HG02870 (cell line): ENCODE results near the gene RAB19.
A peak's percentile ranks its signal among the peaks of the same experiment; 100 is the strongest.

Experiments used
- ATAC-seq: cut with Tn5 transposase; IDR thresholded peaks from one replicate; pipeline ENCODE4 v1.9.1; 2021; ENCODE audit warnings: mild to moderate bottlenecking, moderate library complexity; ENCODE audit not compliant: unreplicated experiment

Gene RAB19

GRCh38 chr7:140403878-140404564, at the start of gene RAB19:
TSS of gene RAB19 (plus strand) at chr7:140404058. CDS start at chr7:140407647, 3,589 bp downstream.
- ATAC-seq = no peak

- no peak for ATAC-seq
These were observed 45.8 kb upstream of the RAB19 start for GRCh38 chr7:140358024-140358411.

- no peak for ATAC-seq
These were observed 45.3 kb upstream of the RAB19 start for GRCh38 chr7:140358412-140359051.

- ATAC-seq = no peak
These were observed 43.1 kb upstream of the RAB19 start for GRCh38 chr7:140360697-140361229.

- ATAC-seq = no peak
These were observed 39.0 kb upstream of the RAB19 start for GRCh38 chr7:140364819-140365218.

- no peak for ATAC-seq
These were observed 36.3 kb upstream of the RAB19 start for GRCh38 chr7:140367528-140367927.

GRCh38 chr7:140369294-140369693, 34.6 kb upstream of the RAB19 start:
- no peak for ATAC-seq

GRCh38 chr7:140375323-140375722, 28.5 kb upstream of the RAB19 start:
- ATAC-seq = no peak

GRCh38 chr7:140375892-140376730, 27.7 kb upstream of the RAB19 start:
- ATAC-seq = peak; percentile 54

GRCh38 chr7:140383954-140384713, 19.7 kb upstream of the RAB19 start:
- no peak for ATAC-seq

GRCh38 chr7:140384894-140385545, 18.8 kb upstream of the RAB19 start:
- ATAC-seq = no peak

- ATAC-seq = no peak
These were observed 14.4 kb upstream of the RAB19 start for GRCh38 chr7:140389445-140389844.

GRCh38 chr7:140390034-140390433, 13.8 kb upstream of the RAB19 start:
- peak; percentile 22 for ATAC-seq

- ATAC-seq = peak; percentile 71
These were observed 13.2 kb upstream of the RAB19 start for GRCh38 chr7:140390466-140391190.

GRCh38 chr7:140391634-140392033, 12.2 kb upstream of the RAB19 start:
- no peak for ATAC-seq

- no peak for ATAC-seq
These were observed 10.0 kb upstream of the RAB19 start for GRCh38 chr7:140393756-140394306.

- ATAC-seq = peak; percentile 96
These were observed 5.8 kb upstream of the RAB19 start, which contains the start of gene SLC37A3 for GRCh38 chr7:140397784-140398750. TSS of gene SLC37A3 (minus strand) at chr7:140398530. CDS start at chr7:140382526, 16,004 bp downstream.

- no peak for ATAC-seq
These were observed 5.0 kb upstream of the RAB19 start for GRCh38 chr7:140398821-140399220.
